ENCODE results near the gene MTHFD2L.
"Not testable (repeated sequence)": the region's sequence is repeated elsewhere in the genome, so short reads cannot be mapped to it uniquely, and the experiment has no call there.

Gene MTHFD2L

DNA sequence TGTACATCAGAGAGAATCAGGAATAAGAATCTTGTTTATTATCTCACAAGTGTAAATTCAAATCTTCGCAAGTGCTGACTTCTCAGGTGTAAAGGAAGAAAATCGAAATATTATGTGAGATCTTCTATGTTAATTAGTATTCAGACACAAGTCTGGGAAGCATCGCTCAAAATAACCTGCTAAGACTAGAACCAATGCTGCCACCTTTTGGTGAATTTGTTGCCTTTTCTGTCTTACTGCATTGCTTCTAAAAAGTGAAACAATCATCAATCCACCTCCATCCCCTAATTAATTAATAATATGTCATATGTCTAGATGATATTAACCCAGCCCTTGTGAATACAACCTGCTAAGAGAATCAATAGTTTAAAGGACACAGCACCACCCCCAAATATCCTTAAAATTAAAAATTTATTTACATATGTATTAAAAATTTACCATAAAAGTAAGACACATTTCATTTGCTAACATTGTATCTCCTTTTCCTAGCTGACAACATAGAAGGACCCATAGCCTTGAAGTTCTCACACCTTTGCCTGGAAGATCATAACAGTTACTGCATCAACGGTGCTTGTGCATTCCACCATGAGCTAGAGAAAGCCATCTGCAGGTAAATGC, 153.9 kb downstream of the MTHFD2L start:
- DNase-seq = no peak

- no peak for DNase-seq
Measured at GRCh38 chr4:74314329-74314728, 156.4 kb downstream of the MTHFD2L start.

DNA sequence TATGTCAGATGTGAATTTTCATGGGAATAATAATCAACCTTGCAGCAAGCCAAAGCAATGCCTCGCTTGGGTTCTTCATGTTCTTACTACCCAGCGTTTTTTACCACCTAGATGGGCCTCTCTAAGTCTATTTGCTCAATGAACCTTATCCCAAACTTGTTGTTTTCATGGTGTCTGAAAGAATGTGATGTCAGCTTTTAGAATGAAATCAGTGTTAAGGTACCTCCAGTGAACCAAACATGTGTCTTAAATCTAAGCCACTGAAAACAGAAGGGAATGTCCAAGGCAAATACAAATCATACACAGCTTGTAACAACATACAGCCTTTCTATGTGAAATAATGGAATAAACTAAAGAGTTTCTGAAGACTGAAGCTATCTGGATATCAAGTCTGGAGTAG, 157.0 kb downstream of the MTHFD2L start:
- DNase-seq = no peak

GRCh38 chr4:74315376-74315775, 157.5 kb downstream of the MTHFD2L start:
- DNase-seq = no peak

- DNase-seq = no peak
Measured at GRCh38 chr4:74316397-74316796, 158.5 kb downstream of the MTHFD2L start.

DNA sequence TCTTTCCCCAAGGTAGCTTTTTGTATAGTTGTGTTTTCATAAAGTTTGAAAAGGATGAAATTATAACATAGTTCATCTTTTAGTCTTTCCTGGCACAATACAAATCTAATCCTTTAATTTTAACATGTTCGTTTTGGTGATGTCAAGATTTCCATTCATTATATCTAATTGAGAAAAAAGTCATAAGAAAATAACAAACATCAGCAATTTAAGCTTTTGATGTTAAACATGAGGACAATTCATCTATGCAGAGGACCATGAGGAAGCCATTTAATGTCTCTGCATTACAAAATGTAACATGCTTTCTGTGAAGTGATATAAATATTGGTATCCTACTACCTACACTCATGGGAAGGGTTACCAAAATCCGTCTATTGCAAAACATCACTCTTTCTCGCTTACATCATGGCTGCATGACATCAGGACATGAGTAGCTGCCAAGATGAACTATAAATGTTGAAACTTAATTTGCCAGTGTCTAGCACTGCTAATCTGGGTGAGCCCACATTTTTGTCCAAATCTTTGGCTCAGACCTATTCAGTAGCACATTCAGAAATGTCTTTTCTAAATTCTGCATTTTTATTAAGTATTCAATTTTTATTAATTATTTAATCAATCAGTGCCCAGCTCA, 159.8 kb downstream of the MTHFD2L start:
- no peak for DNase-seq

DNA sequence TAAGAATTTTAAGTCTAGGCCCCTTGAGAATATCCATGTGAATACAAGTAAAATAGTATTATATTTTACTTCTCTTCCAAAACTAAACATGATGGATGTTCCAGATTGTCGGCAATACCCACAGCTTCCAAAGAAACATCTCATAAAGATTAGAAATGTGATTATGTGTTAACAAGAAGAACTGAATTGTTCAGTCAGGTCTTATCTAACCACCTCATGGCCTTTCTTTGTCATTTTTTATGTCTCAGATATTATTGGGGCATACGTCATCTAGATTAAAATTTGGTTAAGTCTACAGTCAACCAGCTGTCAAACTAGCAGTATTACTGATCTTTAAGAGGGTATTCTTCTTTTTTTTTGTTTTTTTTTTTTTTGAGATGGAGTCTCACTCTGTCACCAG, 160.4 kb downstream of the MTHFD2L start:
- no peak for DNase-seq

DNA sequence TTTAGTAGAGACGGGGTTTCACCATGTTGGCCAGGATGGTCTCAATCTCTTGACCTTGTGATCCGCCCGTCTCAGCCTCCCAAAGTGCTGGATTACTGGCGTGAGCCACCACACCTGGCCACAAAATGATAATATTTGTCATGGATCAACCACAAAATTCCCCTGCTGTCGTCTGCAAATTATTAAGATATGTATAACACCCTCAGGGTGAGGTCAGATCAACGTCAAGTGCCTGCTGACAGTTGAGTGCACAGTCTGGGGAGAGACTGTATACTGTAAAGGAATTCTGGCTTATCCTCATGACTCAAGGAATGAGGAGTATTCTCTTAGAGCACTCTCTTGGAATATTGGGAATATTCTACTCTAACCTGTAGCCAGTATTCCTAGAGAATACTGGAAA, 161.6 kb downstream of the MTHFD2L start:
- DNase-seq = no peak

- DNase-seq = no peak
Measured at GRCh38 chr4:74320559-74321118, 162.7 kb downstream of the MTHFD2L start.

GRCh38 chr4:74322301-74322700, 164.4 kb downstream of the MTHFD2L start:
- DNase-seq = no peak

- DNase-seq = no peak
Measured at GRCh38 chr4:74323663-74324062, 165.7 kb downstream of the MTHFD2L start.

DNA sequence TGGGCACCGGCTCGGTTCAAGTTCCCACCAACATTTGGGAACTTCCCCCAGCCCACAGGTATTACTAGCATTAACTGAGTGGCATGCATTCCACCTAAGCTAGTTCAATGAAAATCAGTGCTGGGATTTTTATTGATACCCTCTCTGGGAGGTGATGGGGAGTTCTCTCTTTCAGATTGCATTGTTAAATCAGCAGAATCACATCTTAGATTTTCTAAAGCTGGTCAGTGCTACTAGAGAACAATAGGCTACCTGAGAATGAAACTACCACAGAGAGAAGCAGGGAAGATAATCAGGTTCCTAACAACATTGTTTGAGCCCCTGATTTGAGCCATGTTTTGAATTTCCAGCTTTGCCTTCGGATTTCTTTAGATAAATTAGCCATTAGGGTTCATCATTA, 166.3 kb downstream of the MTHFD2L start:
- DNase-seq = no peak

DNA sequence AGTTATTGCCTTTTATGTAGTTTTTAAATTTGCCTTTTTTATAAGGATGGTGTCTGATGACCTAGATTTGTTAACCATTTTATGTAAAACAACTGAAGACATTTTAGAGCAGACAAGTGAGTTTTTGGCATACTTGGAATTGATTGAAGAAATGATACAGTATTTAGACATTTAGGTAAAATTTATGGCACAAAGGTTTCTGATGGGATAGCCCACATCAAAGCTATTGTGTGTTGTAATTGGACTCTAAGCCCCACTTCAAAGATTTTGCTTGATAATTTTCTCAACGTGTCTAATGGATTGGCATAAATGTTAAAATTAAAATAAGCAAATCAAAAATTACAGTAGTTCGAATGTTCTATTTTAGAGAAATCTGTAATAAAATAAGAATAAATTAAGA, 168.0 kb downstream of the MTHFD2L start:
- DNase-seq = no peak

- DNase-seq = no peak
Measured at GRCh38 chr4:74327762-74328161, 169.8 kb downstream of the MTHFD2L start.

DNA sequence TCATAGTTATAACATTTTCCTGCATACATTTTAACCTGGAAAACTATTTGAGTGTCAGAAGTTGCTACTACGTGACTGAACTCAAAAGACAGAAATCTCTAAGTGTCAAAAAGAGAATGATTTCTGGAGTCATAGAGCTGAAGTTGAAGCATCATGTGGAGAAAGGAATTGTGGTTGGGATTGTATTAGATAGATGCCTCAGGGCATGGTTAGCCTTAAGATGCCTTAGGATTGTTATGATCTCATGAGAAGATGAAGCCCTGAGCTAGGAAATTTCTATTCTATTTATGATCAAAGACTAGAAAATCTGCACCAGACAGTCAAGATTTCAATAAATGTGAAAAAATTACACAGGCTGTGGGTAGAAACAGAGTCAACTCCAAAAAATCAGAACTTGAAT, 170.6 kb downstream of the MTHFD2L start:
- DNase-seq = no peak

- DNase-seq = no peak
Measured at GRCh38 chr4:74329307-74329706, 171.4 kb downstream of the MTHFD2L start.

DNA sequence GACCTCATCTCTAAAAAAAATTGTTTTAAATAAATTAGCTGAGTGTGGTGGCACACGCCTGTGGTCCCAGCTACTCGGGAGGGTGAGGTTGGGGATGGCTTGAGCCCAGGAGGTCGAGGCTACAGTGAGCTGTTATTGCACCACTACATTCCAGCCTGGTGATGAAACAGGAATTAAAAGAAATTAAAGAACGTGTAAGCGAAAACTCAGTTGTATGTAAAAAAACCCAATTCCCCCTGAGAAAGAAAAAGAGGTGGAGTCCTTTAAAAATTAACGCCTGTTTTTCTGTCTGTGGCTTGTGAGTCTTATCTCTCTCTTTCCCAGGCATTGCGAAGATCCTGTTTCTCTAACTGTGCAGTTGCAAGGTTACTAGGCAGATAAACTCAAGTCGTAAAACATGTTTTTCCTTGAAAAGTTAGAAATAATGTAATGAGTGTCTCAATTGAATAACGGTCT, 172.4 kb downstream of the MTHFD2L start:
- no peak for DNase-seq

GRCh38 chr4:74331252-74331651, 173.3 kb downstream of the MTHFD2L start:
- DNase-seq = no peak

GRCh38 chr4:74331944-74332343, 174.0 kb downstream of the MTHFD2L start:
- DNase-seq = no peak

DNA sequence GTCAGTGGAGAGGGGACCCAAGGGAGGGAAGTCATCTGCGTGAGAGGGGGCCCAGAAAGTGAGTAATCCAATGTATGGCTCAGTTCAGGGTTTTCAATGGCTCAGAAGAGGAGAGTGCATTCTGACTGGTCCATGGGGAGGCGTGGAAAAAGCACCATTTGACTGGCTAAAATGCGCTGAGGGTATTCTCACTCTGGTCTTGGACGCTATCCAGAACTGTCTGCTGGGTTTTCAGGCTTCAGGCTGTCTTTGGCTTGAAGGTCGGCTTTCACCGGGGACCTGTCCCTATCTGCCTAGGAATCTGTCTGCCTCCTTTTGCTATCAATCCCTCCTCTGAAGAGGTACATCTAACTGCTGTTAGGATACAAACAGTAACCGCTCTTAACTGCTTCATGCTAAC, 176.7 kb downstream of the MTHFD2L start:
- DNase-seq = no peak

DNA sequence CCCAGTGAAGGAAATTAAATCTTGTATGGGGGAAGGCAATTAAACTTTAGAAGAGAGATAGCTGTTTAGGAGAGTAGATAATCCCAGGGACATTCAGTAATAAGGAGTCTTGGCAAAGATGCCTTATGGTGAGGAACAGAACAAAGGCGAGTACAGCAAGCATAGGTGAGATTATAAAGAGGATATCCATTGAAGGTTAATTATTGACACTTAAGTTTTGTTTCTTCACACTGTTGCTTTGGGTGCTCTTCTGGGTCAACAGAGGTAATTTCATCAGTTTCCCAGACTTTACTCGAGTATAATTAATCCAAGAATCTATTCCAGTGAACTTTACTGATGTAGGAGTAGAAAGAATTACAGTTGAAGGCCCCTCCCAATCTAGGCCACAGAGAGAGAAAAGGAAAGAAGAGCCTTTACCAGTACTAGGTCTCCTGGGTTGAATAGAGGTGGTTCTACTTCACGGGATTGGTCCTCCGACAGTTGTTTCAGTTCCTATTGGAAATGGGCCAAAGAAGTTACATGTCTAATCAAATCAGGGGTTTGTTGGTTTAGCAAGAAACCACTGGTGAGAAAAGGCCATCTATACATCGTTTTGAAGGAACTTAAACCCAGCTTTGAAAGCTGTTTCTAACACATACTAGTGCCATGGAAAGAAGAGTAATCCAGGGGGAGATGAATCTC, 177.6 kb downstream of the MTHFD2L start:
- no peak for DNase-seq

GRCh38 chr4:74338792-74339333, 180.9 kb downstream of the MTHFD2L start:
- no peak for DNase-seq

GRCh38 chr4:74339501-74339900, 181.6 kb downstream of the MTHFD2L start:
- no peak for DNase-seq

DNA sequence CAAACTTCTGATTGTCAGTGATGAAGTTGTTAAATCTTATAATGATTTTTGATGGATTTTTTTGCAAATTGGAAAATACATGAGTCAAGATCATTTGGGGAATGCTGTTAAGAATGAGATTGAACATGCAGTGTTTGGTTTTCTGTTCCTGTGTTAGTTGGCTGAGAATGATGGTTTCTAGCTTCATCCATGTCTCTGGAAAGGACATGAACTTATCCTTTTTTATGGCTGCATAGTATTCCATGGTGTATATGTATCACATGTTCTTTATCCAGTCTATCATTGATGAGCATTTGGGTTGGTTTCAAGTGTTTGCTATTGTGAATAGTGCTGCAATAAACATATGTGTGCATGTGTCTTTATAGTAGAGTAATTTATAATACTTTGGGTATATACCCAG, 182.5 kb downstream of the MTHFD2L start:
- DNase-seq = not testable (repeated sequence)
